ENCODE measurements around the gene MACF1. TPM values are rescaled to one million over a fixed set of nuclear protein-coding genes. Genes with fewer than 3 reads are reported as not detected.
"Not testable (repeated sequence)": the region's sequence is repeated elsewhere in the genome, so short reads cannot be mapped to it uniquely, and the experiment has no call there.

The MACF1 gene
- total and polyA plus RNA-seq, 7 donors, result 38.9 to 162 (median 71.4) TPM

GRCh38 chr1:39488793-39489566 is 284.5 kb downstream of the MACF1 start:
- Histone ChIP-seq H3K9me3 (no peaks in the 10 kb centered on the region), H3K27ac (no peak overlapping the region), H3K4me3 (no peak overlapping the region), H3K4me1 (peaks cover 4% of the 10 kb centered on the region), H3K36me3 (ENCODE audit: insufficient read depth in 1 of 2, low read depth in 1 of 2) (peaks cover 5 to 44% of the 10 kb centered on the region in 2 donors), H3K27me3 (ENCODE audit: insufficient read depth in 3 of 3, low read length in 2 of 3) (peaks cover 0 to 23% (median 15%) of the 10 kb centered on the region in 3 donors)
- 52 to 63% (median 53%) methylated on average over 6 to 7 of the region's 7 CpGs for WGBS, 3 donors
- no peak for TF ChIP-seq CTCF (IDR thresholded peaks at IDR 0.05)
- no peak for DNase-seq
- intact Hi-C loops (cut with DNase I), result no loop called here
- no peak for ATAC-seq

DNA sequence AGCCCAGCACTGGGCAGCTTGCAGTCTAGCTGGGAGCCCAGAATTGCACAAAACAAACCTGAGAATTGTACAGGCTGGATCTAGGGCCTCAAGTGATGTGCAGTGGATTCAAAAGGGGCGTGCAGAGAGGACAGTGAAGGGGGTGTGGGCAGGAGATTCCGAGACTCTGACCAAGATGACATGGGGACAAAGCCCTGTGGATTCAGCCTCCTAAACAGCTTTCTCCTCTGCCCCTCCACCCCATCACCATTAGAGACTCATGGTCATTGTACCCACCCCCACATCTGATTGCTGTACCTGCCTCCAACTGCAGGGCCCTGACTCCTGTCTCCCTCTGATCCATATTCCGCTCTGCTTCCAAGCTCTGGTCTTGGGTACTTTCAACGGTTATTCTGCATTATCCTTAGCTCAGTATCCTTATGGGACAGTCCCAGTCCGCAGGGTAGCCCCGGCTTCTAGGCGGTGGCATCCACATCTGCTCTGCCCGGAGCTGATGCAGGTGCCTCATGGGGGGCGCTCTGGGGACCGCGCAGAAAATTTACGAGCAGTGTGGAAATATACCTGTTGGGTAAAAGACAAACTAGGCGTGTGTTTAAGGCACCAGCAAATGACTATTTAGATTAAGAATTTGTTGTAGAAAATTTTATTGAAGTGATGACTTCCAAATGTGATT is 285.2 kb downstream of the MACF1 start:
- H3K4me1 ChIP-seq, result peaks cover 4% of the 10 kb centered on the region
- ATAC-seq, result peak in 1 of 4 donors; percentile 14
- 51 to 57% (median 52%) methylated on average over 12 to 13 of the region's 13 CpGs for WGBS, 3 donors
- no peak for TF ChIP-seq CTCF (IDR thresholded peaks at IDR 0.05)
- peaks cover 5 to 37% of the 10 kb centered on the region in 2 donors for H3K36me3 ChIP-seq (ENCODE audit: insufficient read depth in 1 of 2, low read depth in 1 of 2)
- H3K4me3 ChIP-seq, result no peak overlapping the region
- DNase-seq, result no peak
- intact Hi-C loops (cut with DNase I), result no loop called here
- no peak overlapping the region for H3K27ac ChIP-seq
- peaks cover 0 to 23% (median 15%) of the 10 kb centered on the region in 3 donors for H3K27me3 ChIP-seq (ENCODE audit: insufficient read depth in 3 of 3, low read length in 2 of 3)
- no peaks in the 10 kb centered on the region for H3K9me3 ChIP-seq

- Histone ChIP-seq H3K36me3 (ENCODE audit: insufficient read depth in 1 of 2, low read depth in 1 of 2) (peaks cover 0 to 27% of the 10 kb centered on the region in 2 donors), H3K4me1 (peaks cover 4% of the 10 kb centered on the region), H3K4me3 (peak overlapping the region; percentile 64), H3K9me3 (no peaks in the 10 kb centered on the region), H3K27me3 (ENCODE audit: insufficient read depth in 3 of 3, low read length in 2 of 3) (peaks cover 0 to 23% (median 15%) of the 10 kb centered on the region in 3 donors), H3K27ac (no peak overlapping the region)
- intact Hi-C loops (cut with DNase I), result no loop called here
- DNase-seq, result no peak
- WGBS, 3 donors, result 11 to 20% (median 15%) methylated on average over 24 to 32 of the region's 32 CpGs
- peak; percentile 2 to 45 (median 34) for ATAC-seq
- TF ChIP-seq CTCF (IDR thresholded peaks at IDR 0.05), result no peak
These were observed 286.2 kb downstream of the MACF1 start for GRCh38 chr1:39490596-39491145.

- H3K4me1 ChIP-seq, result peaks cover 4% of the 10 kb centered on the region
- ATAC-seq (peak; percentile 66 to 87 (median 78)), DNase-seq (peak; percentile 67 to 70)
- 0 to 1% (median 0%) methylated on average over 40 to 112 of the region's 112 CpGs for WGBS, 3 donors
- H3K4me3 ChIP-seq, result peak within 1 kb of the TSS; percentile 64
- peaks cover 0 to 23% (median 15%) of the 10 kb centered on the region in 3 donors for H3K27me3 ChIP-seq (ENCODE audit: insufficient read depth in 3 of 3, low read length in 2 of 3)
- H3K36me3 ChIP-seq (ENCODE audit: insufficient read depth in 1 of 2, low read depth in 1 of 2), result peaks cover 0 to 20% of the 10 kb centered on the region in 2 donors
- no peaks in the 10 kb centered on the region for H3K9me3 ChIP-seq
- H3K27ac ChIP-seq, result no peak within 1 kb of the TSS
- no peak for TF ChIP-seq CTCF (IDR thresholded peaks at IDR 0.05)
- intact Hi-C loops (cut with DNase I), result no loop called here
These were observed 286.8 kb downstream of the MACF1 start, which contains the start of gene BMP8A for GRCh38 chr1:39491146-39491921. TSS of gene BMP8A (plus strand) at chr1:39491636. CDS start at chr1:39491992, 356 bp downstream.

DNA sequence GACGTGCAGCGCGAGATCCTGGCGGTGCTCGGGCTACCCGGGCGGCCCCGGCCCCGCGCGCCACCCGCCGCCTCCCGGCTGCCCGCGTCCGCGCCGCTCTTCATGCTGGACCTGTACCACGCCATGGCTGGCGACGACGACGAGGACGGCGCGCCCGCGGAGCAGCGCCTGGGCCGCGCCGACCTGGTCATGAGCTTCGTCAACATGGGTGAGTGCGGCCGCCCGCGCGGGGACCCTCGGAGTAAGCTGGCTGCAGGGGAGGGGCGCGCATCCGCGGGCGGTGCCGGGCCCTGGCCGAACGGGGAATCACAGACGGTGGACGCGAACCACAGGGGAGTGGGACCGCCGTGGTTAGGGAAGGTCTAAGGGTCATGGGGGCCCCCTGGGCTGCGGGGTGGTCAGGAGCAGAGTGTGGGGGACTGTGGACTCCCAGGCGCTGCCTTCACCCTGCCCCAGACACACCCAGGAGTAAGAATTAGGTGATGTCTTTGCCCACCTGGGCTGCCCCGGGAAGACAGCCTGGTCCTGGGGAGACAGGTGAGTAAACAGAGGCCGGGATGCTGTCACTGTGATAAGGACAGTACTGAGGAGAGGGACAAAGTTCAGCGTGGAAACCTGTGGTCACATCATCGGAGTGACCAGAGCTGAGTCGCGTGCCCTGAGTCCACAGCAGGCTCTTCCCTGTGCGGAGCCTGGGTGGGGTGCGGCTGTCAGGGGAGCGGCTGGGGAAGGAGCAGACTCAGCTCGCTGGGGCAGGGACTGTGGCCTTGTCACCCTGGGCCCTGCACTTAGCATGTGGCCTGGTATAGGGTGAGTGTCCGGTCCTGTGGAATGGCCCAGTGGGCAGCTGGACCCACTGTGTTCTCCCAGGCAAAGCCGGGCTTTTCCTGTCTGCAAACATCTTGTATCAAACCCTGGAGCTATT is 287.9 kb downstream of the MACF1 start:
- ATAC-seq; H3K27ac ChIP-seq; H3K36me3 ChIP-seq (ENCODE audit: insufficient read depth in 1 of 2, low read depth in 1 of 2); H3K4me1 ChIP-seq; H3K9me3 ChIP-seq; intact Hi-C loops (cut with DNase I); DNase-seq; H3K4me3 ChIP-seq: not testable (repeated sequence)
- peaks cover 0 to 23% (median 15%) of the 10 kb centered on the region in 3 donors for H3K27me3 ChIP-seq (ENCODE audit: insufficient read depth in 3 of 3, low read length in 2 of 3)
- WGBS, 3 donors, result 20 to 29% (median 25%) methylated on average over 40 to 67 of the region's 67 CpGs
